MCF 10A (cell line): ENCODE measurements around the gene PM20D1. TPM values are rescaled to one million over a fixed set of nuclear protein-coding genes. Genes with fewer than 3 reads are reported as not detected.

Experiments
- BruUV-seq: library from RNA; stranded (reverse); fragments of 400-500 nt; replicated peaks from 2 replicates; lab custom pipeline; 2021; lab: Mats Ljungman, UMichigan
- CTCF ChIA-PET: fragments of 300-600 bp; sonication (Branson Sonifier 250); formaldehyde crosslinking; extraction: SDS; loops from one replicate; lab custom pipeline; 2021; ENCODE audit warnings: antibody characterized with exemption, inconsistent platforms; lab: Yijun Ruan, JAX
- POLR2A ChIA-PET: fragments of 300-600, 350-650 bp; sonication (Branson Sonifier 250); formaldehyde crosslinking; extraction: SDS; loops from one replicate; lab custom pipeline; 2020; ENCODE audit warnings: antibody characterized with exemption, inconsistent platforms; lab: Yijun Ruan, JAX
- DNase-seq: peaks from one replicate; pipeline ENCODE4 v3.0.0-alpha.2; 2018; ENCODE audit not compliant: unreplicated experiment
- H3K27ac Mint-ChIP-seq: one replicate; pipeline ENCODE4 v1.8.0; 2022; ENCODE audit warnings: mild to moderate bottlenecking, low read depth, mixed read lengths; ENCODE audit not compliant: unreplicated experiment
- H3K27me3 Mint-ChIP-seq: one replicate; pipeline ENCODE4 v1.8.0; 2022; ENCODE audit warnings: mixed read lengths; ENCODE audit not compliant: insufficient read depth, unreplicated experiment
- H3K36me3 Mint-ChIP-seq: one replicate; pipeline ENCODE4 v1.8.0; 2022; ENCODE audit warnings: mild to moderate bottlenecking, moderate library complexity, mixed read lengths; ENCODE audit not compliant: insufficient read depth, unreplicated experiment
- H3K4me1 Mint-ChIP-seq: one replicate; pipeline ENCODE4 v1.8.0; 2022; ENCODE audit warnings: mixed read lengths; ENCODE audit not compliant: insufficient read depth, unreplicated experiment
- H3K4me3 Mint-ChIP-seq: one replicate; pipeline ENCODE4 v1.8.0; 2022; ENCODE audit warnings: mild to moderate bottlenecking, moderate library complexity, mixed read lengths; ENCODE audit not compliant: unreplicated experiment
- H3K9me3 Mint-ChIP-seq: one replicate; pipeline ENCODE4 v1.8.0; 2022; ENCODE audit warnings: mixed read lengths; ENCODE audit not compliant: unreplicated experiment
- CTCF ChIP-seq: fragments of 200-600 bp; IDR thresholded peaks from one replicate; pipeline ENCODE4 v1.8.0; 2022; ENCODE audit warnings: antibody characterized with exemption, mild to moderate bottlenecking; ENCODE audit not compliant: unreplicated experiment
- intact Hi-C: fragments of 100-400 bp; cut with micrococcal nuclease; formaldehyde crosslinking; loops from 2 replicates; pipeline ENCODE4 v1.14.1; 2022
- total RNA-seq: library from RNA; stranded (reverse); gene quantifications from 2 replicates; pipeline ENCODE4 v1.2.3, GENCODE V29; 2022

PM20D1 gene
- total RNA-seq, 1 experiment from 2014 or later, result not detected

- no peak overlapping the region for H3K27ac Mint-ChIP-seq
- no peaks in the 10 kb centered on the region for H3K36me3 Mint-ChIP-seq
- intact Hi-C loops, result no loop called here
- peaks cover 4% of the 10 kb centered on the region for H3K4me1 Mint-ChIP-seq
- H3K9me3 Mint-ChIP-seq, result no peaks in the 10 kb centered on the region
- no peak for DNase-seq
- H3K27me3 Mint-ChIP-seq, result peaks cover 29% of the 10 kb centered on the region
- ChIA-PET POLR2A (interaction anchor here (0.7 to 1.0 kb wide), 2 partner anchors 12 to 126 kb away, joined by 3 read pairs; no protein-coding TSS in a partner anchor), CTCF (interaction anchor here (0.6 to 0.7 kb wide), 3 partner anchors 31 to 140 kb away, joined by 3 to 4 read pairs (median 3); no protein-coding TSS in a partner anchor)
- H3K4me3 Mint-ChIP-seq, result no peak overlapping the region
- TF ChIP-seq CTCF, result no peak
- BruUV-seq, result no TSS peak
These were observed 9.6 kb downstream of the PM20D1 start for GRCh38 chr1:205840146-205840923.

- Mint-ChIP-seq H3K4me3 (no peak overlapping the region), H3K27ac (no peak overlapping the region), H3K36me3 (no peaks in the 10 kb centered on the region), H3K4me1 (no peaks in the 10 kb centered on the region), H3K27me3 (peaks cover 15% of the 10 kb centered on the region), H3K9me3 (no peaks in the 10 kb centered on the region)
- no peak for DNase-seq
- intact Hi-C loops, result no loop called here
- no TSS peak for BruUV-seq
- ChIA-PET CTCF (interaction anchor here (0.7 kb wide), 1 partner anchor 42 kb away, joined by 3 read pairs; no protein-coding TSS in a partner anchor), POLR2A (interaction anchor here (1.0 to 1.6 kb wide), 3 partner anchors 12 to 27 kb away, joined by 3 to 8 read pairs (median 3); no protein-coding TSS in a partner anchor)
- no peak for TF ChIP-seq CTCF
These were observed 12.5 kb downstream of the PM20D1 start for GRCh38 chr1:205837382-205837970.

DNA sequence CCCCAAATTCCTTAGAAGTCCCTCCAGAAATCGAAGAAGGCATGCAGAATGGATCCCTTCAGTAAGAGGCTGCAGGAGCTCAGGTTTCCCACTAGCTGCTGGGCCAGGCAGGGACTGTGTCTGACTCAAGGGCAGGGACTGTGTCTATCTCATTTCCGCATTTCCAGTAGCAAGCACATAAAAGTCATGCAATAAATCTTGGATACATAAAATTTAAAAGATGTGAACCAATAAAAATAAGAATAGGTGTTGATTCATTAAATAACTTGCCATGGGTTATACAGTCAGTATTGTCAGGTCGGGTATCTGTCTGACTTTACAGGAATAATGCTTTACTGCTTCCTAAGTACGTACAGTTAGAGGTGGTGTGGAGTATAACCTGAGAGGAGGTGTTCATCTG is 15.2 kb downstream of the PM20D1 start:
- CTCF ChIA-PET, result no interaction called here
- POLR2A ChIA-PET, result interaction anchor here (1.1 kb wide), 1 partner anchor 22 kb away, joined by 3 read pairs; the partner anchor contains the start of gene SLC41A1
- H3K9me3 Mint-ChIP-seq, result no peaks in the 10 kb centered on the region
- BruUV-seq, result no TSS peak
- intact Hi-C loops, result no loop called here
- no peak for TF ChIP-seq CTCF
- no peak overlapping the region for H3K4me3 Mint-ChIP-seq
- no peaks in the 10 kb centered on the region for H3K4me1 Mint-ChIP-seq
- no peak overlapping the region for H3K27ac Mint-ChIP-seq
- no peaks in the 10 kb centered on the region for H3K36me3 Mint-ChIP-seq
- DNase-seq, result no peak
- H3K27me3 Mint-ChIP-seq, result no peaks in the 10 kb centered on the region

GRCh38 chr1:205832326-205832751 is 17.6 kb downstream of the PM20D1 start:
- H3K27ac Mint-ChIP-seq, result no peak overlapping the region
- no peaks in the 10 kb centered on the region for H3K4me1 Mint-ChIP-seq
- intact Hi-C loops, result no loop called here
- ChIA-PET POLR2A (interaction anchor here (0.7 to 1.1 kb wide), 2 partner anchors 11 to 1920 kb away, joined by 3 read pairs; no protein-coding TSS in a partner anchor), CTCF (interaction anchor here (0.6 to 1.2 kb wide), 2 partner anchors 11 to 151 kb away, joined by 3 to 4 read pairs; no protein-coding TSS in a partner anchor)
- no peak overlapping the region for H3K4me3 Mint-ChIP-seq
- H3K27me3 Mint-ChIP-seq, result peaks cover 13% of the 10 kb centered on the region
- no peaks in the 10 kb centered on the region for H3K9me3 Mint-ChIP-seq
- H3K36me3 Mint-ChIP-seq, result no peaks in the 10 kb centered on the region
- no peak for DNase-seq
- no peak for TF ChIP-seq CTCF
- no TSS peak for BruUV-seq
